Rectal smooth muscle tissue (tissue), 1 donor: ENCODE data around the gene PRRG2.

Experiments used
- H3K27ac ChIP-seq: one replicate; pipeline ENCODE4 v1.7.0; 2013; ENCODE audit warnings: low read depth, low read length, inconsistent platforms
- H3K27me3 ChIP-seq: one replicate; pipeline ENCODE4 v1.7.0; 2013; ENCODE audit warnings: low read length; ENCODE audit not compliant: control insufficient read depth, insufficient read depth
- H3K36me3 ChIP-seq: one replicate; pipeline ENCODE4 v1.7.0; 2013; ENCODE audit warnings: low read length; ENCODE audit not compliant: control insufficient read depth, insufficient read depth
- H3K4me1 ChIP-seq: one replicate; pipeline ENCODE4 v1.7.0; 2013; ENCODE audit warnings: low read length; ENCODE audit not compliant: control insufficient read depth, insufficient read depth
- H3K4me3 ChIP-seq: one replicate; pipeline ENCODE4 v1.7.0; 2013; ENCODE audit warnings: low read length
- H3K9ac ChIP-seq: one replicate; pipeline ENCODE4 v1.7.0; 2013; ENCODE audit warnings: low read length

Gene PRRG2

GRCh38 chr19:49549045-49549444 lies 32.1 kb upstream of the PRRG2 start:
- H3K4me1 ChIP-seq, result no peaks in the 10 kb centered on the region
- no peak overlapping the region for H3K4me3 ChIP-seq
- H3K27ac ChIP-seq, result no peak overlapping the region
- no peak overlapping the region for H3K9ac ChIP-seq
- H3K36me3 ChIP-seq, result no peaks in the 10 kb centered on the region
- no peaks in the 10 kb centered on the region for H3K27me3 ChIP-seq

- Histone ChIP-seq H3K27me3 (no peaks in the 10 kb centered on the region), H3K4me3 (no peak overlapping the region), H3K4me1 (peaks cover 2% of the 10 kb centered on the region), H3K27ac (no peak overlapping the region), H3K36me3 (peaks cover 3% of the 10 kb centered on the region), H3K9ac (no peak overlapping the region)
These were observed 29.6 kb upstream of the PRRG2 start for GRCh38 chr19:49551531-49551930.

GRCh38 chr19:49552749-49553148 lies 28.4 kb upstream of the PRRG2 start:
- Histone ChIP-seq H3K27me3 (no peaks in the 10 kb centered on the region), H3K4me1 (peaks cover 3% of the 10 kb centered on the region), H3K36me3 (peaks cover 8% of the 10 kb centered on the region), H3K27ac (no peak overlapping the region), H3K4me3 (no peak overlapping the region), H3K9ac (no peak overlapping the region)

GRCh38 chr19:49553451-49554271 lies 27.5 kb upstream of the PRRG2 start:
- Histone ChIP-seq H3K27ac (no peak overlapping the region), H3K4me3 (no peak overlapping the region), H3K9ac (no peak overlapping the region), H3K4me1 (peaks cover 3% of the 10 kb centered on the region), H3K27me3 (no peaks in the 10 kb centered on the region), H3K36me3 (peaks cover 10% of the 10 kb centered on the region)

- H3K27ac ChIP-seq, result no peak overlapping the region
- no peak overlapping the region for H3K4me3 ChIP-seq
- H3K4me1 ChIP-seq, result peaks cover 3% of the 10 kb centered on the region
- no peak overlapping the region for H3K9ac ChIP-seq
- peaks cover 15% of the 10 kb centered on the region for H3K36me3 ChIP-seq
- no peaks in the 10 kb centered on the region for H3K27me3 ChIP-seq
These were observed 26.4 kb upstream of the PRRG2 start for GRCh38 chr19:49554701-49555181.

- H3K4me1 ChIP-seq, result peaks cover 3% of the 10 kb centered on the region
- no peaks in the 10 kb centered on the region for H3K27me3 ChIP-seq
- H3K4me3 ChIP-seq, result no peak overlapping the region
- H3K27ac ChIP-seq, result peak overlapping the region; percentile 2
- H3K9ac ChIP-seq, result no peak overlapping the region
- H3K36me3 ChIP-seq, result peaks cover 15% of the 10 kb centered on the region
These were observed 25.3 kb upstream of the PRRG2 start for GRCh38 chr19:49555600-49556411.

GRCh38 chr19:49556412-49557398 lies 24.4 kb upstream of the PRRG2 start:
- Histone ChIP-seq H3K36me3 (peaks cover 15% of the 10 kb centered on the region), H3K27ac (peak overlapping the region; percentile 2), H3K4me3 (peak overlapping the region; percentile 17), H3K27me3 (no peaks in the 10 kb centered on the region), H3K9ac (no peak overlapping the region), H3K4me1 (peaks cover 3% of the 10 kb centered on the region)

- peaks cover 15% of the 10 kb centered on the region for H3K36me3 ChIP-seq
- H3K4me3 ChIP-seq, result no peak overlapping the region
- H3K27ac ChIP-seq, result no peak overlapping the region
- no peaks in the 10 kb centered on the region for H3K27me3 ChIP-seq
- H3K9ac ChIP-seq, result no peak overlapping the region
- peaks cover 3% of the 10 kb centered on the region for H3K4me1 ChIP-seq
These were observed 23.3 kb upstream of the PRRG2 start for GRCh38 chr19:49557641-49558325.

GRCh38 chr19:49558591-49558990 lies 22.5 kb upstream of the PRRG2 start:
- Histone ChIP-seq H3K9ac (no peak overlapping the region), H3K4me3 (no peak overlapping the region), H3K36me3 (peaks cover 15% of the 10 kb centered on the region), H3K4me1 (peaks cover 3% of the 10 kb centered on the region), H3K27ac (no peak overlapping the region), H3K27me3 (no peaks in the 10 kb centered on the region)

GRCh38 chr19:49559443-49559842 lies 21.7 kb upstream of the PRRG2 start:
- H3K27ac ChIP-seq, result no peak overlapping the region
- H3K4me3 ChIP-seq, result peak overlapping the region; percentile 25
- peaks cover 15% of the 10 kb centered on the region for H3K36me3 ChIP-seq
- peaks cover 3% of the 10 kb centered on the region for H3K4me1 ChIP-seq
- no peaks in the 10 kb centered on the region for H3K27me3 ChIP-seq
- H3K9ac ChIP-seq, result no peak overlapping the region

GRCh38 chr19:49559928-49560327 lies 21.2 kb upstream of the PRRG2 start:
- Histone ChIP-seq H3K27me3 (no peaks in the 10 kb centered on the region), H3K27ac (no peak overlapping the region), H3K36me3 (peaks cover 15% of the 10 kb centered on the region), H3K9ac (no peak overlapping the region), H3K4me1 (peaks cover 3% of the 10 kb centered on the region), H3K4me3 (peak overlapping the region; percentile 25)
